M059J (cell line): Measurements from ENCODE around the gene C6orf163. TPM values are rescaled to one million over a fixed set of nuclear protein-coding genes. Genes with fewer than 3 reads are reported as not detected.
"Not testable (repeated sequence)": the region's sequence is repeated elsewhere in the genome, so short reads cannot be mapped to it uniquely, and the experiment has no call there.

ENCODE experiments used
- DNase-seq: peaks from one replicate; pipeline ENCODE4 v3.0.0-alpha.2; 2012; ENCODE audit warnings: low read depth
- total RNA-seq: library from RNA; depleted of rRNA; stranded (reverse); fragments of >200 nt; shearing (Covaris generic); gene quantifications from 2 replicates; pipeline ENCODE4 v1.2.3, GENCODE V29; 2014; rRNA removed

C6orf163 gene
- not detected in 2 replicates for total RNA-seq

DNA sequence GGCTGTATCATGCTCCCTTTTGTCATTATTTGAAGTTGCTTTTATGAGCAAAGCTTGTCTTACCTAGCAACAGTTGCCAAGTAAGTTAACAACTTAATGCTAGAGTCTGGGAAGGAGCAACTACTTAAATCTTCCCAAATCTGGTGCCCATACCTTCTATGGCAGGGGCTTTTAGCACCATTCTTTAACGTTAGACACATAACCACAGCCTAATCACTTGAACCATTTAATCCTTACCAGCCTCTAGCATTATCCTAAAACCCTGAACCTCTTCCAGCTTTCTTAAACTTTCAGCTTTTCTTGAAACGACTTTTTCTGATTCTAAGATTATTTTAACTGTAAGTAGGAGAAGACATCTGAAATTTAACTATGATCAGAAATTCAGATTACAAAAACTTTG is at the start of gene C6orf163:
TSS of gene C6orf163 (plus strand) at position 83 of the 400 bp plus-strand sequence. CDS start at position 370, 287 bp downstream.
- no peak for DNase-seq

GRCh38 chr6:87297119-87297518 is 47.5 kb upstream of the C6orf163 start:
- DNase-seq: no peak

DNA sequence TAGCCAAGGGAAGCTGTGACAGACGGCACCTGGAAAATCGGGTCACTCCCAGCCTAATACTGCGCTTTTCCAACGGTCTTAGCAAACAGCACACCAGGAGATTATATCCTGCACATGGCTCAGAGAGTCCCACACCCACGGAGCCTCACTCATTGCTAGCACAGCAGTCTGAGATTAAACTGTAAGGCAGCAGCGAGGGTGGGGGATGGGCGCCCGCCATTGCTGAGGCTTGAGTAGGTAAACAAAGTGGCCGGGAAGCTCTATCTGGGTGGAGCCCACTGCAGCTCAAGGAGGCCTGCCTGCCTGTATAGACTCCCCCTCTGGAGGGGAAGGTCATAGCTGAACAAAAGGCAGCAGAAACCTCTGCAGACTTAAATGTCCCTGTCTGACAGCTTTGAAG is 43.3 kb upstream of the C6orf163 start:
- not testable (repeated sequence) for DNase-seq

- DNase-seq: peak; percentile 7
Measured at GRCh38 chr6:87308970-87309369, 35.6 kb upstream of the C6orf163 start.

- no peak for DNase-seq
Measured at GRCh38 chr6:87312860-87313259, 31.8 kb upstream of the C6orf163 start.

DNA sequence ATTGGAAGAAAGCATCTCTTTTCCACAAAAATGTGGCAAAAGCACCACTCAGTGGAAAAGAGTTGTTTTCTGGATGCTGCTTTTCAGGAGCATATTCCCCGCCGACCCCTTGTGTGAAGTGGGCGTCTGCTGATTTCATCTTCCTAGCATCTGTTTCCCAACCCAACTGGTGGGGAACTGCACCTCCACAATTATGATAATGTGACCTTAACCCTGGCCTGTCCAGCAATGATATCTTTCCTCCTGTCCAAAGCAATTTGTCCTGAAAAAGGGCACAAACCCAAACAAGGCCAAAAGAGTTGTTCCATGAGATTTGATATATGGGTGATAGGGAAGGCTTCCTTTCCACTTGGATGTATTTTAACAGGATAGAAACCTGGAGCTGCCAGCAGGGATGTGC is 29.5 kb upstream of the C6orf163 start:
- no peak for DNase-seq

DNA sequence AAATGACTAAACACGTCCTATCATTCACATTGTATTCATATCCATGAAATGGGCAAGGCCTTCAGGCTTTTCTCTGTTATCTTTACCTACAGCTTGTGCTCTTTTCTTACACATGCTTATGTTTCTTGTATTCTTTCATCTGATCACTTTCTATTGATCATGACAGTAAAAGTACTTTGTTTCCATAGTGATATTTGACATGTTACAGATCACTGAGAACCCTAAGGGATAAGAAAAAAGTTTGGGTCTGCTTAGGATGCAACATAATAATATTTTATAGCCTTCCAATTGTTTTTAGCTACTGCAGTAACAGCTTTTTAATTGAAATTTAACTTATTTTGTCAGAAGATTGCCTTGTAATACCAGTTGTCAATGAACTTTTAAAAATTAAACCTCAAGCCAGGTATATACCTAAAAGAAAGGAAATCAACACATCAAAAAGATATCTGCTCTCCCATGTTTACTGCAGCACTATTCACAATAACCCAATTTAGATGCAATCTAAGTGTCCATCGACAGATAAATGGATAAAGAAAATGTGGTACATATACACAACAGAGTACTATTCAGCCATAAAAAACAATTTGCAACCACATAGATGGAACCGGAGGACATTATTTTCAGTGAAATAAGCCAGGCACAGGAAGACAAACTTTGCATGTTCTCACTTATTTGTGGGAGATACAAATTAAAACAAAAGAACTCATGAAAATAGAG is 25.2 kb upstream of the C6orf163 start:
- no peak for DNase-seq

DNA sequence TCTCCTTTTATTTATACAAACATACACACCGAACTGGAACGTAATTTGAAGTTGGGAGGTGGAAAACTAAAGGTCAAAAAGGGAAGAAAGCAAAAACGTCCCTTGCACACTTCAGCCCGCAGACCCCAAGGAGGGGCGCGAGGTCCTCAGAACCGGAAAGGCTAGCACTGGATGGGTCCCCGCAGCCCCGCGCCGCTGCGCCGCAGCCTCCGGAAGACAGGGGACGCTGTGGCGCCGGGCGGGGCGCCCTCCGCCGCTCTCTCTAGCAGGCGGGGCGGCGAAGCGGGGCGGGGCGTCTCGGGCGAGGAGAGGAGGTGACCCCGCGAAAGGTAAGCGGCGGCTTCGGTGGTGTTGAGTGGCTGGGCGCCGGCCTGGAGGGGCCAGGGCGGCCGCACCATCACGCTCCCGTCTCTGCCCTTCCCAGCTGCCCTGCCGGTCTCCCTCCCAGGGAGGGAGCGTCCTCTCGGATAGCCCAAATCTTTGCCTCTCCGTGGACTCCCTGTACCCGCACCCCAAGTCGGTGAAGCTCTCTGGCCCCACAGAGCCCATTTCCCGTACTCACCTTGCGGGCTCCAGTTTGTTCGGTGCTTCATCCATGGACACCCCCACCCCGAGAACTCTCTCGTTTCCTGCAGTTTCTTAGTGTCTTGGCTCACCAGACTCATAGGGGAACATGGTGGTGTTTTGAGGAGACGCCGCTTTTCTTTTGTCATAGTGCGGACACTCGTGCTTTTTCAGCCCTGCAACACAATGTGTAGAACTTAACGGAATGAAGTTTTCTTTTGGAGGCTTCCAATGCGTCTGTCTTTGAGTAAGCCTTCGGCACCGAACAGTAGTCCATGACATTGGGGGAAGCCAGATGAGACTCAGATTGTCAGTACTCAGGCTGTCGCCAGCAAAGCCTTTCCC is 22.1 kb upstream of the C6orf163 start, which contains the start of gene SMIM8:
TSS of gene SMIM8 (plus strand) at position 285 of the 909 bp plus-strand sequence. CDS start 14,444 bp downstream, outside the sequence.
- peak; percentile 72 for DNase-seq

DNA sequence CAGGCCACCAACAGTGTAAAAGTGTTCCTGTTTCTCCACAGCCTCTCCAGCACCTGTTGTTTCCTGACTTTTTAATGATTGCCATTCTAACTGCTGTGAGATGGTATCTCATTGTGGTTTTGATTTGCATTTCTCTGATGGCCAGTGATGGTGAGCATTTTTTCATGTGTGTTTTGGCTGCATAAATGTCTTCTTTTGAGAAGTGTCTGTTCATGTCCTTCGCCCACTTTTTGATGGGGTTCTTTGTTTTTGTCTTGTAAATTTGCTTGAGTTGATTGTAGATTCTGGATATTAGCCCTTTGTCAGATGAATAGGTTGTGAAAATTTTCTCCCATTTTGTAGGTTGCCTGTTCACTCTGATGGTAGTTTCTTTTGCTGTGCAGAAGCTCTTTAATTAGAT is 20.7 kb upstream of the C6orf163 start:
- not testable (repeated sequence) for DNase-seq

GRCh38 chr6:87330961-87331360 is 13.7 kb upstream of the C6orf163 start:
- no peak for DNase-seq

DNA sequence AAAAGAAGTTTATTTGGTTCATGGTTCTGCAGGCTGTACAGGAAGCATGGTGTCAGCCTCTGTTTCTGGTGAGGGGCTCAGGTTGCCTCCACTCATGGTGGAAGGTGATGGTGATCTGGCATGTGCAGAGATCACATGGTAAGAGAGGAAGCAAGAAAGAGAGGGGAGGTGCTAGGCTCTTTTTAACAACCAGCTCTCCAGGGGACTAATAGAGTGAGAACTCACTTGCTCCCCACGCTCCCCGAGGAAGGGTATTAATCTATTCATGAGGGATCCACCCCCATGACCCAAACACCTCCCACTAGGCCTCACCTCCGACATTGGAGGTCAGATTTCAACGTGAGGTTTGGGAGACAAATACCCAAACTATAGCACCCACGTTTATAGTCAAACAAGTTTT is 11.6 kb upstream of the C6orf163 start:
- no peak for DNase-seq

DNA sequence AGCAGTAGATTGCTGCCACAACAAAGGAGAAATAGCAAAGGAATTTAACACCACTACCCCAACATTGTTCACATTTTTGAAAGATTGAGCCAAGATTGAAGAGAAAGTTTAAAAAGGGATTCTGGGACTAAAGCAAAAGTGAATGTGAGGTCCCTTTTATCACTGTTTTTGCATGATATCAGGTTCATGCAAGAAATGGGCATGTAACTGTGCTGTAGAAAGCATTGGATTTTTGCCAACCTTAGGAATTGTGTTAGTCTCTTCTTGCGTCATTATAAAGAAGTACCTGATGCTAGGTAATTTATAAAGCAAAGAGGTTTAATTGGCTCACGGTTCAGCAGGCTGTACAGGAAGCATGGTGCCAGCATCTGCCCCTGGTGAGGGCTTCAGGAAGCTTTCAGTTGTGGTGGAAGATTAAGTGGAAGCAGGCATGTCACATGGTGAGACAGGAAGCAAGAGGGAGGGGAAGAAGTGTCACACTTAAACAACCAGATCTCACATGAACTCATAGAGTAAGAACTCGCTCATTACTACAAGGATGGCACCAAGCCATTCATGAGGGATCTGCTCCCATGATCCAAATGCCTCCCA is 10.9 kb upstream of the C6orf163 start:
- peak; percentile 2 for DNase-seq

DNA sequence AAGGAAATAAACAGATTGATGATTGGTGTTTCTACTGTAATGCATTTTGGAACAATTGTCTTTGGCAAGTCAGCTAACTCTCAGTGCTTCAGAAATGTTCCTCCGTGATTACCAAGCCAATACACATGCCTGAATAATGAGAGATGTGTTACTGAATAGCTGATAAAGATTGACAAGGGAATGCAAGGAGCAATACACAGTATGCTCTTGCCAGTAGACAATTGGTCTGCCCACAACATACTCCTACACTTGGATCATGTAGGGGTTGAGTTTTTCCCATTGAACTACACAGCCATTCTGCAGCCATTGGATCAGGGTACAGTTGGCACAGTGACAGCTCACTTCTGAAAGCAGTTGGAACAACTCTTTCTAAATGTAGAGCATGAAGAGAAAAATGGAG is 9.9 kb upstream of the C6orf163 start:
- no peak for DNase-seq

GRCh38 chr6:87336367-87336766 is 8.2 kb upstream of the C6orf163 start:
- no peak for DNase-seq

- DNase-seq: no peak
Measured at GRCh38 chr6:87340230-87340629, 4.4 kb upstream of the C6orf163 start.

DNA sequence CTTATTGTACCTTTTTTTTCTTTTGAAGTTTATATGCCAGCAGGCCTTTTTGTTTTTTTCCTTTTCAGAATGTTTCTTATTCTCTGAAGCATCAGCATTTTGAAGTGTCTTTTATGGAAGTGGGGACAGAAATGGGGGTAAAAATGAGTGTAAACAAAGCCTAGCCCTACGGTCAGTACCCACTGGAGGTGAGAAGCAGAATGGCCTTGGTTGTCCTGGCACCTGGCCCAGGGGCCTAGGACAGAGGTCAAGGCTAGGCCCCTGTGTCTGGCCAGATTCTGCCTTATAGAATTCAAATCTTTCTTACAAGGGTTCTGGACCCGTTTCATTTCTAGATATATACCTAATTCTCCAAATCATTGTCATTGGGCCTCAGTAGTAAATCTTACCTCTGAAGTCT is 3.5 kb upstream of the C6orf163 start:
- no peak for DNase-seq

DNA sequence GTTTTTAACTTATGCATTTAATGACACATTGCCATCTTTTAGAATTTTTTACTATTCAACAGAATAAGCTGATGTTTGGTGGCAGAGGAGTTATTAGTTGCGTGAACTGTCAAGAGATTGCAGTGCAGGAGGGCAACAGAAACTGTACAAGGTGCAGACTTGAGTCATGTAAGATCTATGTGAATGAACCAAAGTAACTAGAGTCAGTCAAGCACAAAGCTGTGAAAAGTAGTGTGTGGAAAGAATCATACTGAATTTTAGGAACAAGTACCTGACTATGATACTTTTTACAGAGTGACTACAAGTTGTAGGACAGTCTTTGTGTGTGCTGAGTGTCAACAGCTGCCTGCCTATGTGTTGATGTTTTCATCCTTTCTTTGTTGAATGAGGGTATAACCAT is 2.7 kb upstream of the C6orf163 start:
- DNase-seq: no peak

DNA sequence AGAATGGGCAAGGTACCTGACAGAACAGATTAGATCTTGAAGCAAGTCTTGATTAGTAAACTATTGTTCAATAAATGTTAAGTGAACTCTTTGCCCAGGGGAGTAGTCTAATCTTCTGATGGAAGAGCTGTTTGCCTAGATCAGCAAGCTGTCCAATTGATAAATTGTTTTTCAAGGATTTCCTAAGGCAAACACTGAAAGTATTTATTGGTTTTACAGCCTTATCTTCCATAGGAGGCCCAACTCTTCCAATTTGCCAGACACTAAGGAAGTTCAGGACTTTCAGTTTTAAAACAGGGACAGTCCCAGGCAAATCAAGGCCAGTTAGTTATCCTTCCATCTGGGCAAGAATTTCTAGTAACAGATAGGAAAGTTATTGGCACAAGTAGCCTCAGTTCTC is 1.8 kb upstream of the C6orf163 start:
- DNase-seq: no peak

DNA sequence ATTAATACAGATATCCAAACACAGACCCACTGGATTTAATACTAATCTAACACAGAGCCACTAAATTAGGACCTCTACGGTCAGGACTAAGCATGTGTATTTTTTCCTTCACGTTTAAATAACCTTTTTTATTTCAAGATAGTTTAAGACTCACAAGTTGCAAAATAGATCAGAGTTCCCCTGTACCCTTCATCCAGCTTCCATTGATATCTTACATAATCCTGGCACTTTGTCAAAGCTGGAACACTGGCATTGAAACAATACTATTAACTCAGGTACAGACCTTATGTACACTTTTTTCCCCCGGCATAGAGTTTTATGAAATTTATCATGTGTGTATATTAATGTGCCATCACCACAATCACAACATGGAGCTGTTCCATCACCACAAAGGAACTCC is 2.1 kb downstream of the C6orf163 start:
- no peak for DNase-seq

DNA sequence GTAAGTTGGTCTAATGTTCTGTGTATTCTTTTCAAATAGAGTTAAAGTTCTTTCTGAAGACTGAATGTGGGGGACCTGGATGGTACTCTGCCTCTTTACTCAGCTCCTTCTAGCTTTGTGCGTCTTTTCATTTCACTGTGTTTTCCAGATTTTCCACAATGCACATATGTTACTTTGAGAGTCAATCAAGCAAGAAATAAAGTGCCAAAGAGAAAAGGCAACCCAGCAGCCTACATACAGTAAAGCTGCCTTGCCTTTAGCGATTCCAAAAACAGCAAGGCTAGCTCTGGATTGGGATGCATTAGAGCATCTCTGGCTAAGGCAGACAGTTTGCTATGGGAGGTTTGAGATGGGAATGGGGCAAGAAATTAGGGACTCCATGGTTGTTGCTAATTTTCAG is 5.3 kb downstream of the C6orf163 start:
- no peak for DNase-seq

GRCh38 chr6:87350516-87350915 is 5.9 kb downstream of the C6orf163 start:
- DNase-seq: no peak

DNA sequence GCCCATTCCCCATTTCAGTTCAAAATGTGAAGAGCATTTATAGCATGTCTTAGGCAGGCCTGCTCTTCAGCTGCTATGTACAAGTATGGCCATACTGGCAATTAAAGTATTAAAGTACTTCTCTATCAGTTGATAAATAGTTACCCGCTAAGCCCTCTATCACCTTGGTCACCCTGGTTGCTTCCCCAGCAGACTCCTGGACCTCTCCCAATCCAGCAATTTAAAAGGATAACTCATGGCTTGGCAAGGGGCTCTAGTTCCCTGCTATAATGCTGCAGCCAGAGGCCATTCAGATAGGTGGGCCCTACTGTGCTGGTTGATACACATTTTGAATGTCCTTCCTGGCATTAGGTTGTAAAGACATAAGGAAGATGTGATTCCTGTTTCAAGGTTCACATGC is 7.0 kb downstream of the C6orf163 start:
- DNase-seq: no peak
